ENCODE measurements around the gene UGT1A7.

- TF ChIP-seq CTCF (IDR thresholded peaks at IDR 0.05) (no peak), POLR2A (IDR thresholded peaks at IDR 0.05) (no peak)
Observed at GRCh38 chr2:233689501-233689900, 7.8 kb downstream of the UGT1A7 start.

Data from right lobe of liver (tissue), 4 donors.